ENCODE results near the gene CPOX.

GRCh38 chr3:98554580-98554979, 38.8 kb downstream of the CPOX start:
- TF ChIP-seq CTCF (IDR thresholded peaks at IDR 0.05; ENCODE audit: low read depth, low read length) (no peak), POLR2A (IDR thresholded peaks at IDR 0.05; ENCODE audit: extremely low read depth, insufficient read length) (no peak), MYC (IDR thresholded peaks at IDR 0.05; ENCODE audit: low read depth, low read length) (no peak)
